Suprapubic skin (tissue), 4 donors: ENCODE results near the gene GABRB1. TPM values are rescaled to one million over a fixed set of nuclear protein-coding genes. Genes with fewer than 3 reads are reported as not detected.

Source experiments
- DNase-seq, 2 donors: peaks; one replicate each; pipeline ENCODE4 v3.0.0-alpha.2; 2019; ENCODE audit warnings: low spot score in 2 of 2
- H3K27ac ChIP-seq: fragments of 200-600 bp; sonication (generic); one replicate; pipeline ENCODE4 v1.5.1; 2019
- H3K27me3 ChIP-seq: fragments of 200-600 bp; sonication (generic); one replicate; pipeline ENCODE4 v1.5.1; 2019
- H3K36me3 ChIP-seq: fragments of 200-600 bp; sonication (generic); one replicate; pipeline ENCODE4 v1.5.1; 2019
- H3K4me1 ChIP-seq: fragments of 200-600 bp; sonication (generic); one replicate; pipeline ENCODE4 v1.5.1; 2019
- H3K4me3 ChIP-seq: fragments of 200-600 bp; sonication (generic); one replicate; pipeline ENCODE4 v1.5.1; 2019; ENCODE audit warnings: mild to moderate bottlenecking
- H3K9me3 ChIP-seq: fragments of 200-600 bp; sonication (generic); one replicate; pipeline ENCODE4 v1.5.1; 2019
- CTCF ChIP-seq, 2 donors: fragments of 200-600 bp in 1 of 2; fragments of 450-650 bp in 1 of 2; sonication (generic) in 1 of 2; IDR thresholded peaks; one replicate each; pipeline ENCODE4 v1.5.1; 2016 to 2019; ENCODE audit warnings: antibody characterized with exemption in 2 of 2, mild to moderate bottlenecking in 1 of 2, moderate library complexity in 1 of 2
- EP300 ChIP-seq: sonication (generic); formaldehyde crosslinking; IDR thresholded peaks from one replicate; pipeline ENCODE4 v1.6.1; 2017; ENCODE audit warnings: antibody characterized with exemption
- POLR2A ChIP-seq, 2 donors: fragments of 450-650 bp; IDR thresholded peaks; one replicate each; pipeline ENCODE4 v1.6.1; 2017; ENCODE audit warnings: antibody characterized with exemption in 2 of 2, mild to moderate bottlenecking in 2 of 2, moderate library complexity in 2 of 2
- POLR2AphosphoS5 ChIP-seq, 3 donors: sonication (generic); formaldehyde crosslinking; IDR thresholded peaks; one replicate each; pipeline ENCODE4 v1.6.1; 2017; ENCODE audit warnings: antibody characterized with exemption in 3 of 3
- WGBS: methylation state at CpG from one replicate; pipeline ENCODE4 v1.1.5; 2018; 5-methylcytosine and 5-hydroxymethylcytosine counted together
- total RNA-seq, 4 donors: library from RNA; depleted of rRNA; stranded (reverse); fragments of >200 nt; gene quantifications; one replicate each; pipeline ENCODE4 v1.1.0, GENCODE V29; 2016

Gene GABRB1
- total RNA-seq, 4 donors from 2014 or later, result not detected

- 43% methylated on average over 3 of the region's 3 CpGs for WGBS
These were observed 294.7 kb downstream of the GABRB1 start for GRCh38 chr4:47326025-47326424.

GRCh38 chr4:47330866-47331265, 299.5 kb downstream of the GABRB1 start:
- TF ChIP-seq EP300 (no peak), POLR2AphosphoS5 (IDR thresholded peaks at IDR 0.05) (no peak), CTCF (IDR thresholded peaks at IDR 0.05) (no peak), POLR2A (IDR thresholded peaks at IDR 0.05) (no peak)
- no peak for DNase-seq
- Histone ChIP-seq H3K9me3 (no peaks in the 10 kb centered on the region), H3K4me3 (no peak overlapping the region), H3K27ac (no peak overlapping the region), H3K4me1 (no peaks in the 10 kb centered on the region), H3K36me3 (no peaks in the 10 kb centered on the region), H3K27me3 (no peaks in the 10 kb centered on the region)

More at GRCh38 chr4:47326025-47326424, 294.7 kb downstream of the GABRB1 start:
- Histone ChIP-seq H3K27ac (no peak overlapping the region), H3K36me3 (no peaks in the 10 kb centered on the region), H3K4me1 (no peaks in the 10 kb centered on the region), H3K9me3 (no peaks in the 10 kb centered on the region), H3K27me3 (no peaks in the 10 kb centered on the region), H3K4me3 (no peak overlapping the region)
- TF ChIP-seq POLR2AphosphoS5 (IDR thresholded peaks at IDR 0.05), result no peak
- no peak for TF ChIP-seq CTCF (IDR thresholded peaks at IDR 0.05)
- TF ChIP-seq POLR2A (IDR thresholded peaks at IDR 0.05), result no peak
- DNase-seq, result no peak

- Histone ChIP-seq H3K9me3 (no peaks in the 10 kb centered on the region), H3K4me1 (no peaks in the 10 kb centered on the region), H3K27ac (no peak overlapping the region), H3K36me3 (no peaks in the 10 kb centered on the region), H3K4me3 (no peak overlapping the region), H3K27me3 (no peaks in the 10 kb centered on the region)
- TF ChIP-seq CTCF (IDR thresholded peaks at IDR 0.05), result no peak
- no peak for TF ChIP-seq EP300
- no peak for TF ChIP-seq POLR2AphosphoS5 (IDR thresholded peaks at IDR 0.05)
- no peak for TF ChIP-seq POLR2A (IDR thresholded peaks at IDR 0.05)
- WGBS, result 70% methylated on average over 3 of the region's 3 CpGs
- DNase-seq, result no peak
These were observed 303.3 kb downstream of the GABRB1 start for GRCh38 chr4:47334652-47335051.

GRCh38 chr4:47337893-47338292, 306.5 kb downstream of the GABRB1 start:
- H3K4me3 ChIP-seq, result no peak overlapping the region
- TF ChIP-seq CTCF (IDR thresholded peaks at IDR 0.05), result no peak
- TF ChIP-seq EP300, result no peak
- TF ChIP-seq POLR2A (IDR thresholded peaks at IDR 0.05), result no peak
- DNase-seq, result no peak
- no peak overlapping the region for H3K27ac ChIP-seq
- 76% methylated on average over 2 of the region's 2 CpGs for WGBS
- no peaks in the 10 kb centered on the region for H3K9me3 ChIP-seq
- H3K4me1 ChIP-seq, result no peaks in the 10 kb centered on the region
- no peaks in the 10 kb centered on the region for H3K36me3 ChIP-seq
- H3K27me3 ChIP-seq, result no peaks in the 10 kb centered on the region

- H3K4me3 ChIP-seq, result no peak overlapping the region
- DNase-seq, result no peak
These were observed 309.5 kb downstream of the GABRB1 start for GRCh38 chr4:47340914-47341313.

More at GRCh38 chr4:47340914-47341313, 309.5 kb downstream of the GABRB1 start:
- TF ChIP-seq CTCF (IDR thresholded peaks at IDR 0.05) (no peak), POLR2AphosphoS5 (IDR thresholded peaks at IDR 0.05) (no peak), POLR2A (IDR thresholded peaks at IDR 0.05) (no peak), EP300 (no peak)
- WGBS, result 78% methylated on average over 2 of the region's 2 CpGs
- Histone ChIP-seq H3K27ac (no peak overlapping the region), H3K4me1 (no peaks in the 10 kb centered on the region), H3K9me3 (no peaks in the 10 kb centered on the region), H3K27me3 (no peaks in the 10 kb centered on the region), H3K36me3 (no peaks in the 10 kb centered on the region)
